NCI-H774 (cell line): ENCODE results near the gene SLC4A2.

Source experiments
- DNase-seq: peaks from one replicate; lab custom pipeline; 2025; lab: John Stamatoyannopoulos, UW

SLC4A2 gene

GRCh38 chr7:151043959-151044358, 15.4 kb upstream of the SLC4A2 start:
- no peak for DNase-seq

- no peak for DNase-seq
Observed at GRCh38 chr7:151045262-151045661, 14.1 kb upstream of the SLC4A2 start.

- DNase-seq: no peak
Observed at GRCh38 chr7:151045967-151046366, 13.4 kb upstream of the SLC4A2 start.

GRCh38 chr7:151046603-151047573, 12.5 kb upstream of the SLC4A2 start:
- DNase-seq: peak; percentile 44

- no peak for DNase-seq
Observed at GRCh38 chr7:151047976-151048815, 11.2 kb upstream of the SLC4A2 start, which contains the start of gene ASIC3. TSS of gene ASIC3 (plus strand) at chr7:151048531. CDS start at chr7:151048886, 355 bp downstream.

GRCh38 chr7:151048911-151049463, 10.4 kb upstream of the SLC4A2 start:
- DNase-seq: no peak

GRCh38 chr7:151051108-151051507, 8.3 kb upstream of the SLC4A2 start:
- DNase-seq: no peak

GRCh38 chr7:151053096-151053495, 6.3 kb upstream of the SLC4A2 start:
- DNase-seq: no peak

- no peak for DNase-seq
Observed at GRCh38 chr7:151053751-151054150, 5.6 kb upstream of the SLC4A2 start.

- DNase-seq: no peak
Observed at GRCh38 chr7:151056283-151056665, 3.1 kb upstream of the SLC4A2 start.

- DNase-seq: no peak
Observed at GRCh38 chr7:151056666-151057505, 2.5 kb upstream of the SLC4A2 start.

- peak; percentile 62 for DNase-seq
Observed at GRCh38 chr7:151057506-151057988, 1.8 kb upstream of the SLC4A2 start, which contains the start of gene CDK5. TSS of gene CDK5 (minus strand) at chr7:151057897. CDS start at chr7:151057848, 49 bp downstream.

GRCh38 chr7:151057989-151058780, 1.2 kb upstream of the SLC4A2 start:
- DNase-seq: peak; percentile 99

- DNase-seq: no peak
Observed at GRCh38 chr7:151058781-151059366, 515 bp upstream of the SLC4A2 start.

GRCh38 chr7:151060113-151060415, 675 bp downstream of the SLC4A2 start:
- no peak for DNase-seq

GRCh38 chr7:151060416-151061212, 1.2 kb downstream of the SLC4A2 start:
- no peak for DNase-seq

- no peak for DNase-seq
Observed at GRCh38 chr7:151061213-151062110, 2.1 kb downstream of the SLC4A2 start.

GRCh38 chr7:151062111-151062398, 2.7 kb downstream of the SLC4A2 start:
- no peak for DNase-seq
